HL-60/S4 treated with retinoic acid at 250 ng/mL for 4 days and 3 days (cell line): ENCODE measurements around the gene MTUS2.

Experiments used
- in situ Hi-C: fragments of 300-500 bp; cut with MboI; formaldehyde crosslinking; loops from 2 replicates; pipeline ENCODE4 v1.7.0; 2022; ENCODE audit warnings: low sequenced_read_pairs

MTUS2 gene

DNA sequence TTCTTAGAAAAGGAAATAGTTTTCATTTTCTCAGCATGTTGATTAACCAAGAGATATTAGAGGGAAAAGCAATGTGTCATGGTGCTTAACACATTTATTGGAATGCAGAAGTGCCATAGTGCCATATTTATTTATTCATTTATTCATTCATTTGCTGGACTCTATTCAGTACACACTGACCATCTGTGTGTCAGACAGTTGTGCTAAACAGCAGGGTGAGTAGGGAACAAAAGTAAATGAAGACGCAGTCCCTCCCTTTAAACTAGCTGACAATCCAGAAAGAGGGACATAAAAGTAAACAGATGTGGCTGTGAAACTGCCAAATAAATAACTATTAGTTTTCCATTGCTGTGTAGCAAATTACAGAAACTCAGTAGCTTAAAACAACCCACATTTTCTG lies 323.7 kb downstream of the MTUS2 start:
- in situ Hi-C loops, result no loop called here

DNA sequence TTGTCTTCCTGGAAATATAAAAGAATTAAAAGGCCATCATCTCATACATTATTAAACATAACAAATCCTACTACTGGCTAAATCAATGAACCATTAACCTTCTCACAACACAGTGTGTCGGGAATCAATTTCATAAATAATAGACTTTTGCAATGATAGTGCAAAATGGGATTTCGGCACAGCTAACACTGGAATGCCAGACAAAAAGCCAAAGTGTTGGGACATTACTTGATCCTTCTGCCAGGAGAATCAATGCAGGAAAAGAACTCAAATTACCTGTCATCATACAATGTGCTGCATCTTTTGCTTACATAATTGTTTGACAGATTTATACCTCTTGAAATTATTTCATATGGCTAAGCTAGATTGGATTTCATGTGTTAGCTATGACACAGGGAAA lies 334.3 kb downstream of the MTUS2 start:
- in situ Hi-C loops, result no loop called here

DNA sequence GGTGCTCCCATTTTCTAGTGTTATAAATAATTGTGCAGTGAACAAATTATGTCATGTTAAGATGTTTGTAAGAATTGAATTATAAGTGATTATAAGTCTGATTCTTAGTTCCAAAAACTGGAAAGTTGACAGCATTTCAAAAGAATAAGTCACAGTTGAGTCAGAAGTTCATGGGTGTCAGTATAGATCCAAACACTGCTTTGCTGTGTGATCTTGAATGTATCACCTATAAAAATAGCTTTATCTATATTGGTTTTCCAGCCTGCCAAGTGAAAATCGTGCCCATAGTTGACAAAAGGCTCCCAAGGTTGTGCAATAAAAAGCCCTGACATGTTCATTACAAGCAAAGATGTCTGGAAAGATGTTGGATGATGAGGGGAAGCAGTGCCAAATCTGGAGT lies 336.0 kb downstream of the MTUS2 start:
- in situ Hi-C loops, result no loop called here

DNA sequence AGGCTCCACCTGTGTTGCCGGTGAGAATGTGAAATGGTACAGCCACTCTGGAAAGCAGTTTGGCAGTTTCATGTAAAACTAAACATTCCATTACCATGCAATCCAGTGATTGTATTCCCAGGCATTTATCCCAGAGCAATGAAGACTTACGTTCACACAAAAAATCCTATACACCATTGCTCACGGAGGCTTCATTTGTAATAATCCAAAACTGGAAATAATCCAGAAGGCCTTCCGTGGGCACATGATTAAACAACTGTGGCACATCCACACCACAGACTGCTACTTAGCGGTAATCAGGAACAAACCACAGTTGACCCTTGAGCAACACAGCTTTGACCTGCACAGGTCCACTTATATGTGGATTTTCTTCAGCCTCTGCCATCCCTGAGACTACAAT lies 339.7 kb downstream of the MTUS2 start:
- in situ Hi-C loops, result no loop called here

DNA sequence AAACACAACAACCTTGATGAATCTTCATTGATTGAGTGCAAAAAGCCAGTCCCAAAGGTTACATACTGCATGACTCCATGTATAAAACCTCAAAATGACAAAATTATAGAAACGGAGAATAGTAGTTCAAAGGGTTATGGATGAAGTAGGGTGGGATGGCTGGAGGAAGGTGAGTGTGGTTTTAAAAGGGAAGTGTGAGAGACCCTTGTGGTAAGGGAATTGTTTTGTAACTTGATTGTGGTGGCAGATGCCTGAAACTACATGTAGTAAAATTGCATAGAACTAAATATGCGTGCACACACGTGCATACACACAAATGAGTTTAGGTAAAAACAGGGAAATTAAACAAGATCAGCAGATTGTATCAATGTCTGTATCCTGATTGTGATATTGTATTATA lies 340.7 kb downstream of the MTUS2 start:
- in situ Hi-C loops, result no loop called here

DNA sequence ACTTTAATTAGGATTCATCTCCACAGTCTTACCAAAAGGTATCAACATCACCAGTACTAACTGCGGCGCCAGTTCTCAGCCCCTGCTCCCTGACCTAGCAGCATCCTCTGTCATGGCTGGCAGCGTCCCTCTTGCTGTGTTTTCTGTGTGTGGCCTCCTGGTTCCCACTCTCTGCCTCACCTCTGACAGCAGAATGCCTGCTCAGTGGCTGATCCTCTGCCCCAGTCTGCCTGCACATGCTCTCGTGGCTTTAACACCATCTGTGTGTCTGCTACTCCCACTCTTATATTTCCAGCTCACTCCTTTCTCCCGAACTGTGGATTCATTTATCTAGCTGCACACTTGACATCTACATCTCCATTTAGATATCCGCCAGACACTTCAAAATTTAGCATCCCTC lies 341.5 kb downstream of the MTUS2 start:
- in situ Hi-C loops, result no loop called here

DNA sequence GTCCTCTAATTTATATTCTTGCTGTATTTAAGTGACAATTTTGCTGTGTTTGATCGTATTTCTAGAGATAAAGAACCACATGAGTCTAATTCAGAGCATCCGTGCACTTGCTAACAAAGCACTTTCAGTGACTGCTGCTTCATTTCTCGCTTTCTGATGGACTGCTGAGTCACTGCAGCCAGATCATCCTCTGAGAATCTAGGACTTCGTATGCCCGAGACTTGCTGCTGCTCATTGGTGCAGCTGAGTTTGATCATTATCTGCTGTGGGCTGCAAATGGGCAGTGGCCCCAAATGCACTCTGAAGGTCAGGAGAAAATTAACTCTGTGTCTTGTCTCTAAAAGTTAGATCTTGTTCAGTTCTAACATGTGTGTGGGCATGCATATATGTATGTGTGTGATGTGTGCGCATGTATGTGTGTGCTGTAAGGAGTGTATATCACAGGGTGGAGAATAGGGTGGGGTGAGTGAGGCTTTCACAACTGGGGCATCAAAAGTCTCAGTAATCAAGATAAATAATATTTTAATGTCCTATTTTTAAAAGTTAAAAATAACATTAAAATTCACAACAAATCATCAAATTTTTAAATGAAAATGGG lies 342.6 kb downstream of the MTUS2 start:
- in situ Hi-C loops, result no loop called here

DNA sequence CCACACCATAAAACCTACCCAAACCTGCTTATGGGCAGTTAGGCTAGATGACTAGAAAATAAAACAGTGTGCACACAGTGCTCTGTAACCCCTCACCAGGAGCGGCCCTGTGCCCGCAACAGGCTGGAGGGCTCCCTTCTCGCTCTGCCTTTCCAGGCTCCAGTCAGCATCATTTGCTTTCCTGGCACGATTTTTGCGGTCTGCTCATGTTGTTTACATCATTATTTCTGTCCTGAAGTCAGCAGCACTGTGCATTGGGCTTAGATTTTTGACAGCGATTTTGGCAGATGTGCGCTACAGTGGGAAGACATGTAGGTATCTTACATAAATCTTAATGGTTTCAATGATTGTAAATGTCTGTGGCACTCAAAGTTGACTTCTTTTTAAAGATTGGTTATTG lies 344.0 kb downstream of the MTUS2 start:
- in situ Hi-C loops, result no loop called here

DNA sequence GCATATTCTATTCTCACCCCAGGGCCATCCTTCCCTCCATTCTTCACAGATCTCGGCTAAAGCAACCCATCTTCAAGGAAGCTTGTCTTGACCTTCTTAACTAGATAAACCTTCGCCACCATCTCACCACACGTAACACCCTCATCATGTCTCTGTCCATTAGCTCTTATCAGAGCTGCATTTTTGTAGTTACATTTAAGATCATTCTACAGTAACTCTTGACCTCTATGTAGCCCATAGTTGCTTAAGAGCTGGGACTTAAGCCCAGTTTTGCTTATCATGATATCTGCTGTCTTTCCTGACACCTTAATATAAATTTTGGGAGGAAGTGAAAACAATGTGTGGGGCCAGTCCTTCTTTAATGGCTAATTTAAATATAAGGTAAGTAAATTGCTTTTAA lies 345.1 kb downstream of the MTUS2 start:
- in situ Hi-C loops, result no loop called here

DNA sequence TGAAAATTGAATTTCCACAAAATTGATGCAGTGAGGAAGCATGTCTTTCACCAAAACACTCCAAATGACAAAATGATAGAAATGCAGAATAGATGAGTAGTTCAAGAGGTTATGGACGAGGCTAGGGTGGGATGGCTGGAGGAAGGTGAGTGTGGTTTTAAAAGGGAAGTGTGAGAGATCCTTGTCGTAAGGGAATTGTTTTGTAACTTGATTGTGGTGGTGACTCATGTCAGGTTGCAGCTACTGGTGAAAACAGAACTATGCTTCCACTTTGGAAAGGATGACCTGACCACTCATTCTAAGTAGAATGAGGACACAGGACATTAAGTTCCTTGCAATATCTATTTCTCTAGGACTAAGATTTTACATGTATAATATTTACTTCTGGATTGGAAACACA lies 345.7 kb downstream of the MTUS2 start:
- in situ Hi-C loops, result no loop called here

DNA sequence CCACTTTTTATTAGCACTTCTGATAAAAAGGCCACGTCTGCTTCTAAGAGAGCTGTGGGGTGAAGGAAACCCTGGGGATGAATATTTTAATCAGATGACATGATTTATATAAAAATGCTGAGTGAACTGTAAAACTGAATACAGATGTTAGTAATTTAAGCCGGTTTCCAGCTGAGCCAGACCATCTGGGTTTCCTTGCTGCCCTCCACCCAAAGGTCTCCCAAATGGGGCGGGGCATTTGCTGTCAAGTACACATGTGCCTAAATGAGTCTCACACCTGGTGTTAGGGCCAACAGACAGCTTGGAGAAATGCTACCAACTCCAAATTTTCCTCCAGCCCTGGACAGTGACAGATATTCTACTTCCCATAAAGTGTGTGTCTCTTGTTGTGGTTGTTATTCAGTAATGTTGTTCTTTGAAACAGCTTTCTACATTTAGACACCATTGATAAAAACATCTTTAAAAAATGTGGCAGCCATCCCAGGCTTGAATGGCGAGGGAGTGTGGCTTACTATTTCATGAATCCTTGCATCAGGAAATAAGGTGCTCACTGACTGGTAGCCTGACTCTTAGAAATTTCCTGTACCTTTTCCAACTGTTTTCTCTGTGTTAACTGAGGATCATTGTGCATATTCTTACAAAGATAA lies 350.4 kb downstream of the MTUS2 start:
- in situ Hi-C loops, result no loop called here

DNA sequence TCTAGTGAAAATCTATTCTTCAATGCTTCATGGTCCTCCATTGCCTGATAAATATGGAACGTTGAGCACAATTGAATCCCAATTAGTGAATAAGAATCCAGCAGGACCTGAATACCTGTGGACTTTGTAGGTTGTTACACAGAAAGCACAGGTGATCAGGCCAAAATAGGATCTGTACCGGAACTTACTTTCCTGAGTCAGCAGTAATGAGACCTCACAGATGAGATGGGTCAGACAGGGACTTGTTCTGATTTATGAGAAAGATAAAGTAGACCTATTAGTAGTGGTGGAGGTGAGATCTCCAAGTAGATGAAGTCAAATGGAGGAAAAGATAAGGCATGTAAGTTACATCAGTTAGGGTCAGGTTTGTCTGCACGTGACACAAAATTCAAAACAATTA lies 351.1 kb downstream of the MTUS2 start:
- in situ Hi-C loops, result no loop called here

DNA sequence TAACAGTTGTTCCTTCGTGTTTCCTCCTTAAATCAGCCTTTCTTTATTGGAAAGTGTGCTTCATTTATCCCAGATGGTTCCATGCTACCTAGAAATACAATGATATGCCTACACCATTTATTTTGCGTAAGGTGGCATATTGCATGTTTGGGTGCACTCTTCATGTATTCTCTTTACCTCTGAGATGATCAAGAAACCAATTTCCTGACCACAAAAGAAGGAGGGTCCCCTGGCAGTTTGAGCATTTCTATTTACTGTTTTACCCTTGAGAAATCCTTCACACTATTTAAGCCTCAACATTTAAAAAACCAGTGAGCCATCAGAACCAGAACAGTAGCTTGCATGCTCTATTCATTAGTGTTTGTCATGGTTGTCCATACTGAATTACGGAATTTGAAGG lies 354.0 kb downstream of the MTUS2 start:
- in situ Hi-C loops, result no loop called here

DNA sequence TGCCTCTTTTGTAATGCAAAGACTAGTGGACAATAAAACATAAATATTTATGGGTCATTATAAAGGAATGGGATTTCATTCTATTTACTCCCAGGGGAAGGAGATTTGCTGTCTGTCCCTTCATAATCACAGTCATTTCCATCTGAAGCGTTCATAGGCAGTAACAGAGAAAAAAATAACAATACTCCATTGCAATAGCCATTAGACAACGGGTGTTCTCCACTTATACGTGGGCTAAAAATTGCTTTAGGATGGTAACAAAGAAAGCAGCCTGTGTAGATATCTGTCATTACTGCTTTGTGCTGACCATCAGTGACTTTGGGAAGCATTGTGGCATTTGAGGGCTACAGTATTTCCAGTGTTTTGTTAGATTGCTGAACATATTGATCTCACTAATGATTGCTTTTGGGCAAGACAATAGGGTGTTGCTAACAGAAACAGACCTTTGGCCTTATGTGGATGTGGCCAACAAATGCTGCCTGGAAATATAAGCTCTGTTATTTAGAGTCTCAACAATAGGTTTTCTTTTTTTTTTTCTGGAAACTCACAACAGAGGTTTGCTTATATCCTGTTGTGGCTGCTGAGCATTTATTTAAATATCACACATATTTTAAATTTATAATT lies 355.2 kb downstream of the MTUS2 start:
- in situ Hi-C loops, result no loop called here

DNA sequence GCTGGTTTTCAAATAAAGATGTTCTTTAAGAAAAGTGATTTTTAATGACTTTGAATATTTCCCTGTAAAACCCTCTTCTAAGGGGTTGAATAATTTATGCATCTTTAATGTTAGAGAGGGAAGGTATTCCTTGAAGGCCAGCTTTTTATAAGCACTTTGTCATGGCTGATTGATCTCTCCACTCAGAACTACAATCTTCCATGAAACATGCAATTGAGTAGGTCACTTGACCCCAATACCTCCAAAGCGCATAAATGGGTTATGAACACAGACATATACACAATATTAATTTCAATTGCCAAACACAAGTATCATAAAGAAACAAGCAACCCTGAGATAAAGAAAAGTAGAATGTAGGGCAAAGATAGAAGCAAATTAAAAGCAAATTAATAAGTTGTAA lies 359.9 kb downstream of the MTUS2 start:
- in situ Hi-C loops, result no loop called here

DNA sequence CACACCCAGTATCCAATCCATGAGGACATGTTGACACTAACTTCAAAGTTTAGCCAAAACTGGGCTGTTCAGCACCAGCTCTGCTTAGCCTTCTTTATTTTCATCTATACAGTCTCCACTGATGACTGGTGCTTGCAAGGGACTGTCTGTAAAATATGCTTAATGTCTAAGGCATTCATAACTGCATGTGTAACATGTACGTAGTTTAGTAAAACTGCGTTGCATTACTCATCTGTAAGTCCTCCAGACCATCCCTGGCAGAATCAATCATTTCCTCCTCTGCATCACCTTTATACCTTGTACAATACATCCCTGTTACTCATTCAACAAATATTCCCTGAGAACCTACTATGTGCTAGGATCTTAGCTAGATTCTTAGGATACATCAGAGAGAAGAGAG lies 362.1 kb downstream of the MTUS2 start:
- in situ Hi-C loops, result no loop called here

DNA sequence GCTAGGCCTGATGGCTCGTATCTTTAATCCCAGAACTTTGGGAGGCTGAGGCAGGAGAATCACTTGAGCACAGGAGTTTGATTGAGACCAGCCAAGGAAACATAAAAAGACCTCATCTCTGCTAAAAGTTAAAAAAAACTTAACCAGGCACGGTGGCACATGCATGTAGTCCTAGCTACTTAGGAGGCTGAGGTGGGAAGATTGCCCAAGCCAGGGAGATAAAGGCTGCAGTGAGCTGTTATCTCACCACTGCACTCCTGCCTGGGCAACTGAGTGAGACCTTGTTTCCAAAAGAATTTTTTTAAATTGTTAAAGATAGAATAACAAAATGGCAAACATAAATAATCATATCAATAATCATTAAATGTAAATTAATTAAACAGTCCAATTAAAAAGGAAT lies 365.8 kb downstream of the MTUS2 start:
- in situ Hi-C loops, result no loop called here

DNA sequence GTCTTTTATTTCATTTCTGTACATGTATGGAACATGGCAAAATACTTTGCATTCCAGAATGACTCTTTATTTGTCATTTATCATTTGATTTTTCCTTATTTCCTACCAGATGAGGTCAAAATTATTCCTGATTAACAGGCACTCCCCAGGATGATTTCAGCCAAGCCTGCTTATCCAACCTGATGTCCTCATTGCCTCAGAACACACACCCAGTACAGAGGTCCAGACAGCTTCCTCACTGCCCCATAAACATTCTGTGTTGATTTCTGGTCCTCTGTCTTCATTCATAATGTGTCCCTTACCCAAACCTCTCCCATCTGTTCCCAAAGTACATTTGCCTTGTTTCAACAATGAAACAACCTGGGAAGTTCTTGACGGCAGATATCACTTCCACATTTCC lies 367.4 kb downstream of the MTUS2 start:
- in situ Hi-C loops, result no loop called here

DNA sequence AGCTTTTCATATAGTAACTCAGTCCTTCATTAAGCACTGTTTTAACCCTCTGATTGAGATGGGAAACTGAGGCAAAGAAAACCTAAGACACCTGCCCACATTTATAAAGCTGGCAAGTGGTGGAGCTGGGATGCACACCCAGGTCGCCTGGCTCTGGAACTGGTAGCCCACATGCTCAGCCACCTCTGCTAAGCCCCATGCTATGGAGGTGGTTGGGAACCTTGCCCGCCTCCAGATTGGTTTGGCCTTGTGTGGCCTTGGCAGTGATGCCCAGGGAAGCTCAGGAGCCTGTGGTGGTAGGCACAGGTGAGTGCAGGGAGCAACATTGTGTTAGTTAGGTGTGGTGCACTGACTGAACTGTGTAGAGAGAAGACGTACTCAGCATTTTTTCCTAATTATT lies 370.2 kb downstream of the MTUS2 start:
- in situ Hi-C loops, result no loop called here

DNA sequence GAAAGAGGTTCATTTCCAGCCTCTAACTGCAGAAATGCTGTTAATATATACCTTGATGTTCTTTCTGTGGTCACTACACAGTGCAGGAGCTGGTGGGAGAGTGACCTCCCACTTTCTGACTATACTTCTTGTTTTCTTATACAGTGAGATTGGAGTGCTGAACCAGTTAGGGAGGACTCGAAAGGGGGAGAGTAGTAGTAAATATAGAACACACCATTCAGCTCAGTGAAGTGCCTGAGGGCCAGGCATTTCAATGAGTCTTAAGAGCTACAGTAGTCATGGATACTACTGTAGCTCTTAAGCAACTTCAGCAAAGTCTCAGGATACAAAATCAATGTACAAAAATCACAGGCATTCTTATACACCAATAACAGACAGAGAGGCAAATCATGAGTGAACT lies 372.9 kb downstream of the MTUS2 start:
- in situ Hi-C loops, result no loop called here

DNA sequence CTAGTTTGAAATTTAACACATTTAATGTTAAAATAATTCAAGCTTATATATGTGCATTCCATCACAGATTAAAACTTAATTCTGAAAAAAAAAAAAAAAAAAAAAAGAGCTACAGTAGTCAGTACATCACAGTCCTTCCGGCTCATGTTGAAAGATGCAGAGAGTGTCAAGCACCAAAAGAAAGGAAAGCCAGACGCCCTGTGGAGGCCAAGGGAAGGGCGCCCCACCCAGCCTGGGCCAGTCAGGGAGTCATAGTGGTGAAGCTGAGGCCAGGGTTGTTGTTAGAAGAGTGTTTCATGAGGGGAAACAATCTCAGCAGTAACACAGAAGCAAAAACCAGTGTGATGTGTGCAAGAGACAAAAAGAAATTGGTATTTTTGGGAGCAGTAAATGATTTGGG lies 375.3 kb downstream of the MTUS2 start:
- in situ Hi-C loops, result no loop called here

DNA sequence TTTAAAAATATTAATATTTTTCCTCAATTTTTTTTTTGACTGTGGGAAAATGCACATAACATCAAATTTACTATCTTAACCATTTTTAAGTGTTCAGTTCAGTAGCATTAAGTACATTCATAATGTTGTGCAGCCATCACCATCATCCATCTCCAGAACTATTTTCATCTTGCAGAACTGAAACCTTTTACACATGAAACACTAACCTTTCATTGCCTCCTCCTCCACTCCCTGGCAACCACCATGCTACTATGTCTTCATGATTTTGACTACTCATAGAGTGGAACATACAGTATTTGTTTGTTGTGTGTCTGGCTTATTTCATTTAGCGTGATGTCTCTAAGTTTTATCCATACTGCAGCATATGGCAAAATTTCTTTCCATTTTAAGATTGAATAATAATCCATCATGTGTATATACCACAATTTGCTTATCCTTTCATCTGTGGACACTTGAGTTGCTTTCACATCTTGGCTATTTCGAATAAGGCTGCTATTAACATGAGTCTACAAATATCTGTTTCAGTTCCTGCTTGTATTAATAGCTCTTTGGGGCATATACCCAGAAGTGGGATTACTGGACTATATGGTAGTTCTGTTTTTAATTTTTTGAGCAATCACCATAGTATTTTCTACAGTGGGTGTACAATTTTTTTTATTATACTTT lies 376.4 kb downstream of the MTUS2 start:
- in situ Hi-C loops, result no loop called here
